H1 (cell line): ENCODE data around the gene CCDC86. TPM values are rescaled to one million over a fixed set of nuclear protein-coding genes. Genes with fewer than 3 reads are reported as not detected.

Source experiments
- E2F6 ChIP-seq: IDR thresholded peaks from 2 replicates; pipeline ENCODE4 v1.6.1; 2012; ENCODE audit warnings: inconsistent platforms
- polyA plus RNA-seq, 7 experiments: library from polyadenylated mRNA; depleted of rRNA in 3 of 7; stranded (reverse) in 5 of 7; unstranded in 2 of 7; fragments of >200 nt in 5 of 7; fragments of 200-250 nt in 2 of 7; gene quantifications; 1 replicate in 5 of 7; 2 replicates in 1 of 7; 4 replicates in 1 of 7; pipeline versions ENCODE4 v1.2.1 to v1.2.3, GENCODE V29; 2011 to 2013; ENCODE audit warnings: missing spikeins in 2 of 7, mixed read lengths in 2 of 7
- total RNA-seq: library from RNA; stranded (reverse); fragmentation: NEBNext Ultra II Directional; extraction: Animal tissue kit (Norgen Biotek cat#: 25700); gene quantifications from 2 replicates; pipeline ENCODE4 v1.2.1, GENCODE V29; 2021

CCDC86 gene
- total and polyA plus RNA-seq, 2 of the 8 experiments (the other 6 are each of a cell fraction or from before 2014, with no cell fraction given), result 37.7 to 76.4 TPM

- no peak for TF ChIP-seq E2F6
Observed at GRCh38 chr11:60816590-60817157, 25.2 kb upstream of the CCDC86 start (continued).
